Measurements from ENCODE around the gene FAM13A. TPM values are rescaled to one million over a fixed set of nuclear protein-coding genes. Genes with fewer than 3 reads are reported as not detected.

The FAM13A gene
- total and polyA plus RNA-seq, 7 donors: 3.8 to 76.0 (median 15.2) TPM

GRCh38 chr4:88969746-88970145 is 87.2 kb downstream of the FAM13A start:
- intact Hi-C loops (cut with DNase I): no loop called here
- Histone ChIP-seq H3K4me1 (peaks cover 9% of the 10 kb centered on the region), H3K27me3 (ENCODE audit: insufficient read depth in 3 of 3, low read length in 2 of 3) (no peaks in the 10 kb centered on the region), H3K36me3 (ENCODE audit: insufficient read depth in 1 of 2, low read depth in 1 of 2) (no peaks in the 10 kb centered on the region), H3K4me3 (no peak overlapping the region), H3K27ac (no peak overlapping the region), H3K9me3 (no peaks in the 10 kb centered on the region)
- ATAC-seq (no peak), DNase-seq (no peak)
- WGBS, 3 donors: 91 to 97% (median 95%) methylated on average over 1 of the region's 1 CpG
- TF ChIP-seq, protein P1, sequence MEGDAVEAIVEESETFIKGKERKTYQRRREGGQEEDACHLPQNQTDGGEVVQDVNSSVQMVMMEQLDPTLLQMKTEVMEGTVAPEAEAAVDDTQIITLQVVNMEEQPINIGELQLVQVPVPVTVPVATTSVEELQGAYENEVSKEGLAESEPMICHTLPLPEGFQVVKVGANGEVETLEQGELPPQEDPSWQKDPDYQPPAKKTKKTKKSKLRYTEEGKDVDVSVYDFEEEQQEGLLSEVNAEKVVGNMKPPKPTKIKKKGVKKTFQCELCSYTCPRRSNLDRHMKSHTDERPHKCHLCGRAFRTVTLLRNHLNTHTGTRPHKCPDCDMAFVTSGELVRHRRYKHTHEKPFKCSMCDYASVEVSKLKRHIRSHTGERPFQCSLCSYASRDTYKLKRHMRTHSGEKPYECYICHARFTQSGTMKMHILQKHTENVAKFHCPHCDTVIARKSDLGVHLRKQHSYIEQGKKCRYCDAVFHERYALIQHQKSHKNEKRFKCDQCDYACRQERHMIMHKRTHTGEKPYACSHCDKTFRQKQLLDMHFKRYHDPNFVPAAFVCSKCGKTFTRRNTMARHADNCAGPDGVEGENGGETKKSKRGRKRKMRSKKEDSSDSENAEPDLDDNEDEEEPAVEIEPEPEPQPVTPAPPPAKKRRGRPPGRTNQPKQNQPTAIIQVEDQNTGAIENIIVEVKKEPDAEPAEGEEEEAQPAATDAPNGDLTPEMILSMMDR (IDR thresholded peaks at IDR 0.05): no peak

DNA sequence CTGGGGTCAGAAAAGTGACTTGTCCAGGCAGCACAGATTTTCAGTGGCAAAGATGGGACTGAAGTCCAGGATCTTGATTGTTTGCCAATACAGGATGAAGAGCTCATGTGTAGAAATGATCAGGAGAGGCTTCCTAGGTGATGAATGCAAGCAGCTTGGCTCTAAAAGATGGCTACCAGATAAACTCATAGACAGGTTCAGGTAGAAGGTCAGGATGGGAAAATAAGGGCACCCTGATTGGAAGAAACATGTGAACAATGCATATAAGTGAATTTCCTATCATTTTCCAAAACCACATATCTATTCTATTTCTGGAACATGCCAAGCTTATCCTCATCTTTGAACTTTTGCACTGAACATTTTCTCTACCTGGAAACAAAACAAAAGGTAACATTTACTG is 87.7 kb downstream of the FAM13A start:
- Histone ChIP-seq H3K4me3 (no peak overlapping the region), H3K27me3 (ENCODE audit: insufficient read depth in 3 of 3, low read length in 2 of 3) (no peaks in the 10 kb centered on the region), H3K27ac (no peak overlapping the region), H3K4me1 (peaks cover 9% of the 10 kb centered on the region), H3K9me3 (no peaks in the 10 kb centered on the region), H3K36me3 (ENCODE audit: insufficient read depth in 1 of 2, low read depth in 1 of 2) (no peaks in the 10 kb centered on the region)
- TF ChIP-seq, protein P1 (IDR thresholded peaks at IDR 0.05): no peak
- DNase-seq: no peak
- ATAC-seq: no peak
- intact Hi-C loops (cut with DNase I): no loop called here

- no peak overlapping the region for H3K27ac ChIP-seq
- H3K9me3 ChIP-seq: no peaks in the 10 kb centered on the region
- TF ChIP-seq, protein P1 (IDR thresholded peaks at IDR 0.05): no peak
- H3K27me3 ChIP-seq (ENCODE audit: insufficient read depth in 3 of 3, low read length in 2 of 3): no peaks in the 10 kb centered on the region
- H3K4me1 ChIP-seq: peaks cover 9% of the 10 kb centered on the region
- H3K36me3 ChIP-seq (ENCODE audit: insufficient read depth in 1 of 2, low read depth in 1 of 2): no peaks in the 10 kb centered on the region
- H3K4me3 ChIP-seq: no peak overlapping the region
- intact Hi-C loops (cut with DNase I): no loop called here
- DNase-seq (no peak), ATAC-seq (peak in 1 of 4 donors; percentile 31)
- 61 to 76% (median 76%) methylated on average over 2 of the region's 2 CpGs for WGBS, 3 donors
These were observed 89.1 kb downstream of the FAM13A start for GRCh38 chr4:88967883-88968331.

DNA sequence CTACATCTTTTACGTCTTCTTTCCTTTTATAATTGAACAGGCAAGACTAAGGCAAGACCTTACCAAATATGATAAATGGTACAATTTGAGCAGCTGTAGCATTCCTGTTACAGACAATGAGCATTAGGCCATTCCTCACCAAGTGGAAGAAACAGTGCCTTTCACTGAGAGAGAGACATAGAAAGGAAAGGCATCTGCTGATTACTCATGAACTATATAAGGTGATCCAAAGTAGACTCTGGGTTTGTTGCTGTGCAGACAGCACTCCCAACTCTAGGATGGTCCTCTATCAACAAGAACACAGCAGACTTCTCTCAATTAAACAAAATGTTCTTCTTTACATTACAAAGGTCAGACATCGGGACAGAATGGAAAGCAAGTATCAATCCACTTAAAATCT is 91.9 kb downstream of the FAM13A start:
- Histone ChIP-seq H3K9me3 (no peaks in the 10 kb centered on the region), H3K27me3 (ENCODE audit: insufficient read depth in 3 of 3, low read length in 2 of 3) (no peaks in the 10 kb centered on the region), H3K36me3 (ENCODE audit: insufficient read depth in 1 of 2, low read depth in 1 of 2) (no peaks in the 10 kb centered on the region), H3K4me1 (peaks cover 9% of the 10 kb centered on the region), H3K4me3 (no peak overlapping the region), H3K27ac (no peak overlapping the region)
- ATAC-seq: no peak
- 97 to 100% (median 97%) methylated on average over 2 of the region's 2 CpGs for WGBS, 3 donors
- TF ChIP-seq, protein P1 (IDR thresholded peaks at IDR 0.05): no peak
- intact Hi-C loops (cut with DNase I): no loop called here
- DNase-seq: no peak

- H3K4me3 ChIP-seq: no peak overlapping the region
- 78 to 99% (median 97%) methylated on average over 4 of the region's 4 CpGs for WGBS, 3 donors
- DNase-seq: no peak
- ATAC-seq: no peak
- no peak overlapping the region for H3K27ac ChIP-seq
- no peaks in the 10 kb centered on the region for H3K36me3 ChIP-seq (ENCODE audit: insufficient read depth in 1 of 2, low read depth in 1 of 2)
- no peaks in the 10 kb centered on the region for H3K27me3 ChIP-seq (ENCODE audit: insufficient read depth in 3 of 3, low read length in 2 of 3)
- H3K4me1 ChIP-seq: peaks cover 9% of the 10 kb centered on the region
- TF ChIP-seq, protein P1 (IDR thresholded peaks at IDR 0.05): no peak
- H3K9me3 ChIP-seq: no peaks in the 10 kb centered on the region
- intact Hi-C loops (cut with DNase I): no loop called here
These were observed 92.5 kb downstream of the FAM13A start for GRCh38 chr4:88964450-88964849.
